PC-3 (cell line): ENCODE results near the gene E2F2. TPM values are rescaled to one million over a fixed set of nuclear protein-coding genes. Genes with fewer than 3 reads are reported as not detected.

Experiments
- ATAC-seq: fragments of 200-7000 bp; cut with Tn5 transposase; 2 replicates; pipeline ENCODE4 v1.9.1; 2020; ENCODE audit warnings: mild to moderate bottlenecking, moderate library complexity
- BruUV-seq: library from RNA; stranded (reverse); fragments of 400-500 nt; replicated peaks from 2 replicates; lab custom pipeline; 2021; lab: Mats Ljungman, UMichigan
- CTCF ChIA-PET: fragments of 300-600 bp; sonication (Branson Sonifier 250); formaldehyde crosslinking; loops from one replicate; lab custom pipeline; 2022; ENCODE audit warnings: antibody characterized with exemption; lab: Charles Lee
- POLR2A ChIA-PET: fragments of 300-600 bp; sonication (Branson Sonifier 250); formaldehyde crosslinking; loops from one replicate; lab custom pipeline; 2022; ENCODE audit warnings: antibody characterized with exemption; ENCODE audit not compliant: unreplicated experiment; lab: Charles Lee
- DNase-seq: peaks from one replicate; pipeline ENCODE4 v3.0.0-alpha.2; 2015
- H2AFZ ChIP-seq: fragments of 300-600 bp; sonication (generic); 2 replicates; pipeline ENCODE4 v1.6.0; 2016; ENCODE audit warnings: antibody characterized with exemption, low read length
- H3F3A ChIP-seq: fragments of 300-600 bp; sonication (generic); one replicate; pipeline ENCODE4 v1.6.0; 2017; ENCODE audit warnings: antibody characterized with exemption, low read length, control low read depth, mild to moderate bottlenecking; ENCODE audit not compliant: unreplicated experiment
- H3K27ac ChIP-seq: fragments of 300-600 bp; sonication (generic); 2 replicates; pipeline ENCODE4 v1.5.1; 2016; ENCODE audit warnings: mild to moderate bottlenecking, low read length
- H3K27me3 ChIP-seq: fragments of 300-600 bp; sonication (generic); 2 replicates; pipeline ENCODE4 v1.6.1; 2016; ENCODE audit warnings: low read length, mixed read lengths
- H3K36me3 ChIP-seq: fragments of 300-600 bp; sonication (generic); 2 replicates; pipeline ENCODE4 v1.6.1; 2016; ENCODE audit warnings: low read depth, mixed run types, low read length, mixed read lengths
- H3K4me1 ChIP-seq: fragments of 300-600 bp; sonication (generic); 2 replicates; pipeline ENCODE4 v1.5.1; 2016; ENCODE audit warnings: low read length; ENCODE audit not compliant: insufficient read depth
- H3K4me2 ChIP-seq: fragments of 300-600 bp; sonication (generic); 2 replicates; pipeline ENCODE4 v1.6.0; 2016; ENCODE audit warnings: low read length
- H3K4me3 ChIP-seq: fragments of 300-600 bp; sonication (generic); 2 replicates; pipeline ENCODE4 v1.5.1; 2016; ENCODE audit warnings: mild to moderate bottlenecking, low read length, mixed read lengths
- H3K79me2 ChIP-seq: fragments of 300-600 bp; sonication (generic); 2 replicates; pipeline ENCODE4 v1.6.1; 2017; ENCODE audit warnings: low read length, mixed read lengths
- H3K9ac ChIP-seq: fragments of 300-600 bp; sonication (generic); 2 replicates; pipeline ENCODE4 v1.6.0; 2016; ENCODE audit warnings: mild to moderate bottlenecking, low read length
- H3K9me2 ChIP-seq: fragments of 300-600 bp; sonication (generic); replicated peaks from 2 replicates; pipeline ENCODE4 v1.6.1; 2016; ENCODE audit warnings: mixed run types, low read length, mixed read lengths
- H3K9me3 ChIP-seq: fragments of 300-600 bp; sonication (generic); 2 replicates; pipeline ENCODE4 v1.6.1; 2016; ENCODE audit warnings: low read length, mixed read lengths
- H4K20me1 ChIP-seq: fragments of 300-600 bp; sonication (generic); 2 replicates; pipeline ENCODE4 v1.6.1; 2016; ENCODE audit warnings: low read length, mixed read lengths
- CTCF ChIP-seq: fragments of 300-600 bp; sonication (generic); conservative IDR thresholded peaks from 2 replicates; pipeline ENCODE4 v1.5.1; 2017; ENCODE audit warnings: antibody characterized with exemption, low read depth, mild to moderate bottlenecking, low read length
- EZH2 ChIP-seq: fragments of 300-600 bp; sonication (generic); IDR thresholded peaks from one replicate; pipeline ENCODE4 v1.6.1; 2017; ENCODE audit warnings: antibody characterized with exemption, mild to moderate bottlenecking, low read length; ENCODE audit not compliant: unreplicated experiment
- EZH2phosphoT487 ChIP-seq: fragments of 300-600 bp; sonication (generic); IDR thresholded peaks from 2 replicates; pipeline ENCODE4 v1.6.1; 2018; ENCODE audit warnings: mild to moderate bottlenecking, antibody characterized with exemption, low read length, borderline replicate concordance
- intact Hi-C: fragments of 100-400 bp; cut with micrococcal nuclease; formaldehyde crosslinking; loops from 2 replicates; pipeline ENCODE4 v1.9.0; 2023
- total RNA-seq: library from RNA; depleted of rRNA; stranded (reverse); fragments of >200 nt; gene quantifications from 2 replicates; pipeline ENCODE4 v1.2.3, GENCODE V29; 2014

Gene E2F2
- total RNA-seq, 1 experiment from 2014 or later = 7.0 TPM

- Histone ChIP-seq H2AFZ (no peak overlapping the region), H3K79me2 (peaks cover 3% of the 10 kb centered on the region), H3K27me3 (no peaks in the 10 kb centered on the region), H3K27ac (peak overlapping the region; percentile 51), H3K9me2 (no peaks in the 10 kb centered on the region), H3K4me2 (0 out of 2 replicates have a peak overlapping the region, but pooled peaks have one; percentile 1), H3F3A (no peaks in the 10 kb centered on the region), H3K9ac (no peak overlapping the region), H3K9me3 (no peaks in the 10 kb centered on the region), H3K36me3 (no peaks in the 10 kb centered on the region), H3K4me3 (no peak overlapping the region), H4K20me1 (no peaks in the 10 kb centered on the region), H3K4me1 (peaks cover 41% of the 10 kb centered on the region)
- no peak for TF ChIP-seq EZH2phosphoT487
- CTCF ChIA-PET = interaction anchor here (1.1 kb wide), 1 partner anchor 27 kb away, joined by 3 read pairs; no protein-coding TSS in a partner anchor
- BruUV-seq = no TSS peak
- intact Hi-C loops = no loop called here
- peak; percentile 42 for DNase-seq
- ATAC-seq = peak; percentile 18
- POLR2A ChIA-PET = no interaction called here
Measured at GRCh38 chr1:23524163-23524562, 6.9 kb downstream of the E2F2 start.

GRCh38 chr1:23522244-23522982 is 8.6 kb downstream of the E2F2 start:
- TF ChIP-seq EZH2 (no peak), EZH2phosphoT487 (no peak), CTCF (no peak)
- no peak for ATAC-seq
- H3K4me3 ChIP-seq = no peak overlapping the region
- no peaks in the 10 kb centered on the region for H4K20me1 ChIP-seq
- H3K79me2 ChIP-seq = no peaks in the 10 kb centered on the region
- no peaks in the 10 kb centered on the region for H3K27me3 ChIP-seq
- no peak overlapping the region for H2AFZ ChIP-seq
- H3F3A ChIP-seq = no peaks in the 10 kb centered on the region
- no peak overlapping the region for H3K4me2 ChIP-seq
- ChIA-PET POLR2A (no interaction called here), CTCF (no interaction called here)
- no peaks in the 10 kb centered on the region for H3K36me3 ChIP-seq
- H3K4me1 ChIP-seq = peaks cover 24% of the 10 kb centered on the region
- no TSS peak for BruUV-seq
- H3K27ac ChIP-seq = no peak overlapping the region
- peak; percentile 14 for DNase-seq
- no peak overlapping the region for H3K9ac ChIP-seq
- no peaks in the 10 kb centered on the region for H3K9me3 ChIP-seq
- H3K9me2 ChIP-seq = no peaks in the 10 kb centered on the region
- intact Hi-C loops = no loop called here

DNA sequence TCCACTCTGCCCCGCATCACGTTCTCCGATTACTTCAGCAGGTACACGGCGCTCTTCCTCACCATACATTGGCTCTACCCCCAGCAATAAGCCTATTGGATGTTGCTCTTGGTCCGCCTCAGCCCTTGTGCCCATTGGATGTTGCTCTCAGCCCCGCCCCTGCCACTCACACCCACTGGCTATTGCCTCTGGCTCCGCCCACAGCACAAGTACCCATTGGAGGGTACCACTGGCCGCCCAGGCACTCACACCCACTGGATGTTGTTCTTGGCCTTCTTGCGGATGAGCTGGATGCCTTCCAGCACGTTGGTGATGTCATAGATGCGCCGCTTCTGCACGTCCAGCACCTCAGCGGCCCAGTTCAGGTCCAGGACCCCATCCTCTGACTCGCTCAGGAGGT is 9.4 kb downstream of the E2F2 start:
- BruUV-seq = no TSS peak
- DNase-seq (no peak), ATAC-seq (no peak)
- H3K27me3 ChIP-seq = no peaks in the 10 kb centered on the region
- H3K79me2 ChIP-seq = no peaks in the 10 kb centered on the region
- no peak overlapping the region for H3K9ac ChIP-seq
- H3K36me3 ChIP-seq = no peaks in the 10 kb centered on the region
- H3K4me1 ChIP-seq = peaks cover 22% of the 10 kb centered on the region
- intact Hi-C loops = no loop called here
- CTCF ChIA-PET = no interaction called here
- no peaks in the 10 kb centered on the region for H4K20me1 ChIP-seq
- TF ChIP-seq CTCF (no peak), EZH2phosphoT487 (no peak), EZH2 (no peak)
- no peak overlapping the region for H2AFZ ChIP-seq
- no peak overlapping the region for H3K4me3 ChIP-seq
- H3K27ac ChIP-seq = no peak overlapping the region
- H3K9me2 ChIP-seq = no peaks in the 10 kb centered on the region
- POLR2A ChIA-PET = no interaction called here
- no peaks in the 10 kb centered on the region for H3F3A ChIP-seq
- no peak overlapping the region for H3K4me2 ChIP-seq
- no peaks in the 10 kb centered on the region for H3K9me3 ChIP-seq
